HEK293T (cell line): ENCODE measurements around the gene TEKT5.

ENCODE experiments used
- BHLHE40 ChIP-seq: fragments of 450-650 bp; IDR thresholded peaks from 2 replicates; pipeline ENCODE4 v1.6.1; 2016; ENCODE audit warnings: mild to moderate bottlenecking, moderate library complexity, borderline replicate concordance
- ELF4 ChIP-seq: fragments of 450-650 bp; IDR thresholded peaks from 2 replicates; pipeline ENCODE4 v1.6.1; 2017; ENCODE audit warnings: antibody characterized with exemption
- FOXA1 ChIP-seq: fragments of 450-650 bp; IDR thresholded peaks from 2 replicates; pipeline ENCODE4 v1.6.1; 2016; ENCODE audit warnings: mild to moderate bottlenecking
- FOXK2 ChIP-seq: fragments of 450-650 bp; IDR thresholded peaks from 2 replicates; pipeline ENCODE4 v1.6.1; 2016; ENCODE audit warnings: mild to moderate bottlenecking
- FOXM1 ChIP-seq: fragments of 450-650 bp; IDR thresholded peaks from 2 replicates; pipeline ENCODE4 v1.6.1; 2017; ENCODE audit warnings: mild to moderate bottlenecking, borderline replicate concordance
- HDGF ChIP-seq: fragments of 450-650 bp; IDR thresholded peaks from 2 replicates; pipeline ENCODE4 v1.6.1; 2017; ENCODE audit warnings: antibody characterized with exemption, borderline replicate concordance
- SP1 ChIP-seq: fragments of 450-650 bp; IDR thresholded peaks from 2 replicates; pipeline ENCODE4 v1.6.1; 2017
- ZNF384 ChIP-seq: fragments of 450-650 bp; IDR thresholded peaks from 2 replicates; pipeline ENCODE4 v1.6.1; 2016

GRCh38 chr16:10622036-10622921 lies 72.5 kb downstream of the TEKT5 start:
- TF ChIP-seq BHLHE40 (no peak), SP1 (no peak), HDGF (no peak), FOXM1 (no peak), FOXA1 (no peak), FOXK2 (no peak), ELF4 (no peak), ZNF384 (no peak)
